Measurements from ENCODE around the gene OSGIN1. TPM values are rescaled to one million over a fixed set of nuclear protein-coding genes. Genes with fewer than 3 reads are reported as not detected.

OSGIN1 gene
- total RNA-seq, 1 experiment from 2014 or later: 9.8 TPM

GRCh38 chr16:83915491-83915890, 37.5 kb upstream of the OSGIN1 start:
- BruUV-seq (replicated peaks): no TSS peak
- no peaks in the 10 kb centered on the region for H3F3A ChIP-seq (ENCODE audit: low read length, unreplicated experiment)
- no peak overlapping the region for H3K27ac ChIP-seq (ENCODE audit: low read length)
- no peaks in the 10 kb centered on the region for H3K9me3 ChIP-seq (ENCODE audit: low read length)
- no peaks in the 10 kb centered on the region for H3K9me2 ChIP-seq (replicated peaks; ENCODE audit: low read length)
- no peaks in the 10 kb centered on the region for H3K79me2 ChIP-seq (ENCODE audit: low read length)
- no peak overlapping the region for H2AFZ ChIP-seq (ENCODE audit: low read length)
- H3K4me2 ChIP-seq (ENCODE audit: low read length): no peak overlapping the region
- CTCF ChIA-PET: no interaction called here
- DNase-seq (no peak), ATAC-seq (no peak)
- no peak overlapping the region for H3K9ac ChIP-seq (ENCODE audit: low read length)
- H4K20me1 ChIP-seq (ENCODE audit: low read length): no peaks in the 10 kb centered on the region
- H3K36me3 ChIP-seq (ENCODE audit: low read depth, low read length): no peaks in the 10 kb centered on the region
- intact Hi-C loops (cut with micrococcal nuclease): no loop called here
- POLR2A ChIA-PET (ENCODE audit: unreplicated experiment): no interaction called here
- no peaks in the 10 kb centered on the region for H3K27me3 ChIP-seq (ENCODE audit: low read length)
- H3K4me1 ChIP-seq (ENCODE audit: insufficient read depth, low read length): no peaks in the 10 kb centered on the region
- TF ChIP-seq EZH2 (IDR thresholded peaks at IDR 0.05; ENCODE audit: low read length, unreplicated experiment) (no peak), EZH2phosphoT487 (IDR thresholded peaks at IDR 0.05; ENCODE audit: borderline replicate concordance, low read length) (no peak), CTCF (conservative IDR thresholded peaks at IDR 0.05; ENCODE audit: low read depth, low read length) (no peak)
- no peak overlapping the region for H3K4me3 ChIP-seq (ENCODE audit: low read length)

- Histone ChIP-seq H3K9ac (ENCODE audit: low read length) (no peak overlapping the region), H3K9me3 (ENCODE audit: low read length) (no peaks in the 10 kb centered on the region), H4K20me1 (ENCODE audit: low read length) (no peaks in the 10 kb centered on the region), H3K36me3 (ENCODE audit: low read depth, low read length) (no peaks in the 10 kb centered on the region), H3K4me2 (ENCODE audit: low read length) (no peak overlapping the region), H3K9me2 (replicated peaks; ENCODE audit: low read length) (no peaks in the 10 kb centered on the region), H3K27ac (ENCODE audit: low read length) (no peak overlapping the region), H2AFZ (ENCODE audit: low read length) (no peak overlapping the region), H3K4me1 (ENCODE audit: insufficient read depth, low read length) (no peaks in the 10 kb centered on the region), H3K27me3 (ENCODE audit: low read length) (no peaks in the 10 kb centered on the region), H3K79me2 (ENCODE audit: low read length) (no peaks in the 10 kb centered on the region), H3K4me3 (ENCODE audit: low read length) (no peak overlapping the region), H3F3A (ENCODE audit: low read length, unreplicated experiment) (no peaks in the 10 kb centered on the region)
- DNase-seq (no peak), ATAC-seq (no peak)
- BruUV-seq (replicated peaks): no TSS peak
- POLR2A ChIA-PET (ENCODE audit: unreplicated experiment): no interaction called here
- TF ChIP-seq EZH2phosphoT487 (IDR thresholded peaks at IDR 0.05; ENCODE audit: borderline replicate concordance, low read length): no peak
- TF ChIP-seq CTCF (conservative IDR thresholded peaks at IDR 0.05; ENCODE audit: low read depth, low read length): no peak
- no peak for TF ChIP-seq EZH2 (IDR thresholded peaks at IDR 0.05; ENCODE audit: low read length, unreplicated experiment)
- intact Hi-C loops (cut with micrococcal nuclease): no loop called here
- CTCF ChIA-PET: no interaction called here
Measured at GRCh38 chr16:83917152-83918120, 35.6 kb upstream of the OSGIN1 start.

GRCh38 chr16:83920894-83921491, 32.0 kb upstream of the OSGIN1 start:
- Histone ChIP-seq H3F3A (ENCODE audit: low read length, unreplicated experiment) (no peaks in the 10 kb centered on the region), H2AFZ (ENCODE audit: low read length) (no peak overlapping the region), H3K9ac (ENCODE audit: low read length) (no peak overlapping the region), H3K9me3 (ENCODE audit: low read length) (no peaks in the 10 kb centered on the region), H3K27me3 (ENCODE audit: low read length) (no peaks in the 10 kb centered on the region), H3K36me3 (ENCODE audit: low read depth, low read length) (no peaks in the 10 kb centered on the region), H4K20me1 (ENCODE audit: low read length) (no peaks in the 10 kb centered on the region), H3K9me2 (replicated peaks; ENCODE audit: low read length) (no peaks in the 10 kb centered on the region), H3K27ac (ENCODE audit: low read length) (no peak overlapping the region), H3K79me2 (ENCODE audit: low read length) (no peaks in the 10 kb centered on the region), H3K4me3 (ENCODE audit: low read length) (no peak overlapping the region), H3K4me2 (ENCODE audit: low read length) (no peak overlapping the region), H3K4me1 (ENCODE audit: insufficient read depth, low read length) (no peaks in the 10 kb centered on the region)
- intact Hi-C loops (cut with micrococcal nuclease): no loop called here
- TF ChIP-seq EZH2 (IDR thresholded peaks at IDR 0.05; ENCODE audit: low read length, unreplicated experiment) (no peak), EZH2phosphoT487 (IDR thresholded peaks at IDR 0.05; ENCODE audit: borderline replicate concordance, low read length) (no peak), CTCF (conservative IDR thresholded peaks at IDR 0.05; ENCODE audit: low read depth, low read length) (no peak)
- BruUV-seq (replicated peaks): no TSS peak
- DNase-seq (no peak), ATAC-seq (no peak)
- CTCF ChIA-PET: no interaction called here
- POLR2A ChIA-PET (ENCODE audit: unreplicated experiment): no interaction called here
